HCT116 (cell line): ENCODE results near the gene STRN3.

Experiments
- CEBPB ChIP-seq: IDR thresholded peaks from 2 replicates; pipeline ENCODE4 v1.6.1; 2012; ENCODE audit warnings: low read depth
- EZH2 ChIP-seq: fragments of 200-600 bp; sonication (generic); IDR thresholded peaks from 2 replicates; pipeline ENCODE4 v1.6.1; 2017; ENCODE audit warnings: antibody characterized with exemption, mixed run types
- JUND ChIP-seq: IDR thresholded peaks from 2 replicates; pipeline ENCODE4 v1.6.1; 2012
- POLR2A ChIP-seq: IDR thresholded peaks from 2 replicates; pipeline ENCODE4 v1.7.0; 2011; ENCODE audit warnings: borderline replicate concordance; ENCODE audit not compliant: insufficient read depth, insufficient read length; ENCODE audit errors: extremely low read depth
- SP1 ChIP-seq: IDR thresholded peaks from 2 replicates; pipeline ENCODE4 v1.6.1; 2012; ENCODE audit warnings: low read depth
- TF ChIP-seq, protein P1 (sequence below), 3 experiments: fragments of 200-600 bp in 1 of 3; sonication (generic) in 1 of 3; IDR thresholded peaks in 2 of 3; conservative IDR thresholded peaks in 1 of 3; 2 replicates each; pipeline ENCODE4 v1.5.1; 2012 to 2017; ENCODE audit warnings: low read depth in 2 of 3, low read length in 2 of 3, antibody characterized with exemption in 1 of 3, borderline replicate concordance in 1 of 3, control low read depth in 1 of 3, mild to moderate bottlenecking in 1 of 3, mixed read lengths in 1 of 3, mixed run types in 1 of 3, moderate library complexity in 1 of 3; ENCODE audit not compliant: insufficient read depth in 1 of 3
- TF ChIP-seq, protein P2 (sequence below): IDR thresholded peaks from 2 replicates; pipeline ENCODE4 v1.6.1; 2012
- TF ChIP-seq, protein P3 (sequence below): IDR thresholded peaks from 2 replicates; pipeline ENCODE4 v1.6.1; 2012; ENCODE audit warnings: low read depth
- TF ChIP-seq, protein P4 (sequence below): IDR thresholded peaks from 2 replicates; pipeline ENCODE4 v1.6.1; 2011; ENCODE audit warnings: mild to moderate bottlenecking, low read length, moderate library complexity; ENCODE audit not compliant: insufficient replicate concordance; ENCODE audit errors: extremely low read depth

GRCh38 chr14:30874120-30874998 lies 151.8 kb downstream of the STRN3 start, which contains the start of gene COCH:
- TF ChIP-seq POLR2A (no peak), CEBPB (no peak), SP1 (no peak), JUND (no peak), EZH2 (no peak)
- TF ChIP-seq, protein P1, sequence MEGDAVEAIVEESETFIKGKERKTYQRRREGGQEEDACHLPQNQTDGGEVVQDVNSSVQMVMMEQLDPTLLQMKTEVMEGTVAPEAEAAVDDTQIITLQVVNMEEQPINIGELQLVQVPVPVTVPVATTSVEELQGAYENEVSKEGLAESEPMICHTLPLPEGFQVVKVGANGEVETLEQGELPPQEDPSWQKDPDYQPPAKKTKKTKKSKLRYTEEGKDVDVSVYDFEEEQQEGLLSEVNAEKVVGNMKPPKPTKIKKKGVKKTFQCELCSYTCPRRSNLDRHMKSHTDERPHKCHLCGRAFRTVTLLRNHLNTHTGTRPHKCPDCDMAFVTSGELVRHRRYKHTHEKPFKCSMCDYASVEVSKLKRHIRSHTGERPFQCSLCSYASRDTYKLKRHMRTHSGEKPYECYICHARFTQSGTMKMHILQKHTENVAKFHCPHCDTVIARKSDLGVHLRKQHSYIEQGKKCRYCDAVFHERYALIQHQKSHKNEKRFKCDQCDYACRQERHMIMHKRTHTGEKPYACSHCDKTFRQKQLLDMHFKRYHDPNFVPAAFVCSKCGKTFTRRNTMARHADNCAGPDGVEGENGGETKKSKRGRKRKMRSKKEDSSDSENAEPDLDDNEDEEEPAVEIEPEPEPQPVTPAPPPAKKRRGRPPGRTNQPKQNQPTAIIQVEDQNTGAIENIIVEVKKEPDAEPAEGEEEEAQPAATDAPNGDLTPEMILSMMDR (IDR thresholded peaks at IDR 0.05 in 2 of 3, conservative IDR thresholded peaks at IDR 0.05 in 1 of 3; ENCODE audit: borderline replicate concordance in 1 of 3, insufficient read depth in 1 of 3, low read depth in 2 of 3, low read length in 2 of 3) = peak in 2 of 3 experiments; percentile 16 to 50; a peak in 2 of 6 replicates
- TF ChIP-seq, protein P2, sequence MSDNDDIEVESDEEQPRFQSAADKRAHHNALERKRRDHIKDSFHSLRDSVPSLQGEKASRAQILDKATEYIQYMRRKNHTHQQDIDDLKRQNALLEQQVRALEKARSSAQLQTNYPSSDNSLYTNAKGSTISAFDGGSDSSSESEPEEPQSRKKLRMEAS = peak; percentile 46
- TF ChIP-seq, protein P3, sequence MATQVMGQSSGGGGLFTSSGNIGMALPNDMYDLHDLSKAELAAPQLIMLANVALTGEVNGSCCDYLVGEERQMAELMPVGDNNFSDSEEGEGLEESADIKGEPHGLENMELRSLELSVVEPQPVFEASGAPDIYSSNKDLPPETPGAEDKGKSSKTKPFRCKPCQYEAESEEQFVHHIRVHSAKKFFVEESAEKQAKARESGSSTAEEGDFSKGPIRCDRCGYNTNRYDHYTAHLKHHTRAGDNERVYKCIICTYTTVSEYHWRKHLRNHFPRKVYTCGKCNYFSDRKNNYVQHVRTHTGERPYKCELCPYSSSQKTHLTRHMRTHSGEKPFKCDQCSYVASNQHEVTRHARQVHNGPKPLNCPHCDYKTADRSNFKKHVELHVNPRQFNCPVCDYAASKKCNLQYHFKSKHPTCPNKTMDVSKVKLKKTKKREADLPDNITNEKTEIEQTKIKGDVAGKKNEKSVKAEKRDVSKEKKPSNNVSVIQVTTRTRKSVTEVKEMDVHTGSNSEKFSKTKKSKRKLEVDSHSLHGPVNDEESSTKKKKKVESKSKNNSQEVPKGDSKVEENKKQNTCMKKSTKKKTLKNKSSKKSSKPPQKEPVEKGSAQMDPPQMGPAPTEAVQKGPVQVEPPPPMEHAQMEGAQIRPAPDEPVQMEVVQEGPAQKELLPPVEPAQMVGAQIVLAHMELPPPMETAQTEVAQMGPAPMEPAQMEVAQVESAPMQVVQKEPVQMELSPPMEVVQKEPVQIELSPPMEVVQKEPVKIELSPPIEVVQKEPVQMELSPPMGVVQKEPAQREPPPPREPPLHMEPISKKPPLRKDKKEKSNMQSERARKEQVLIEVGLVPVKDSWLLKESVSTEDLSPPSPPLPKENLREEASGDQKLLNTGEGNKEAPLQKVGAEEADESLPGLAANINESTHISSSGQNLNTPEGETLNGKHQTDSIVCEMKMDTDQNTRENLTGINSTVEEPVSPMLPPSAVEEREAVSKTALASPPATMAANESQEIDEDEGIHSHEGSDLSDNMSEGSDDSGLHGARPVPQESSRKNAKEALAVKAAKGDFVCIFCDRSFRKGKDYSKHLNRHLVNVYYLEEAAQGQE = no peak
- TF ChIP-seq, protein P4, sequence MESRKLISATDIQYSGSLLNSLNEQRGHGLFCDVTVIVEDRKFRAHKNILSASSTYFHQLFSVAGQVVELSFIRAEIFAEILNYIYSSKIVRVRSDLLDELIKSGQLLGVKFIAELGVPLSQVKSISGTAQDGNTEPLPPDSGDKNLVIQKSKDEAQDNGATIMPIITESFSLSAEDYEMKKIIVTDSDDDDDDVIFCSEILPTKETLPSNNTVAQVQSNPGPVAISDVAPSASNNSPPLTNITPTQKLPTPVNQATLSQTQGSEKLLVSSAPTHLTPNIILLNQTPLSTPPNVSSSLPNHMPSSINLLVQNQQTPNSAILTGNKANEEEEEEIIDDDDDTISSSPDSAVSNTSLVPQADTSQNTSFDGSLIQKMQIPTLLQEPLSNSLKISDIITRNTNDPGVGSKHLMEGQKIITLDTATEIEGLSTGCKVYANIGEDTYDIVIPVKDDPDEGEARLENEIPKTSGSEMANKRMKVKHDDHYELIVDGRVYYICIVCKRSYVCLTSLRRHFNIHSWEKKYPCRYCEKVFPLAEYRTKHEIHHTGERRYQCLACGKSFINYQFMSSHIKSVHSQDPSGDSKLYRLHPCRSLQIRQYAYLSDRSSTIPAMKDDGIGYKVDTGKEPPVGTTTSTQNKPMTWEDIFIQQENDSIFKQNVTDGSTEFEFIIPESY = no peak
